ENCODE measurements around the gene STK40. TPM values are rescaled to one million over a fixed set of nuclear protein-coding genes. Genes with fewer than 3 reads are reported as not detected.
A peak's percentile ranks its signal among the peaks of the same experiment; 100 is the strongest.

Gene STK40
- total and polyA plus RNA-seq, 9 of the 15 experiments (the other 6 are each of a cell fraction or from before 2014, with no cell fraction given) = 0.69 to 94.3 (median 39.1) TPM

DNA sequence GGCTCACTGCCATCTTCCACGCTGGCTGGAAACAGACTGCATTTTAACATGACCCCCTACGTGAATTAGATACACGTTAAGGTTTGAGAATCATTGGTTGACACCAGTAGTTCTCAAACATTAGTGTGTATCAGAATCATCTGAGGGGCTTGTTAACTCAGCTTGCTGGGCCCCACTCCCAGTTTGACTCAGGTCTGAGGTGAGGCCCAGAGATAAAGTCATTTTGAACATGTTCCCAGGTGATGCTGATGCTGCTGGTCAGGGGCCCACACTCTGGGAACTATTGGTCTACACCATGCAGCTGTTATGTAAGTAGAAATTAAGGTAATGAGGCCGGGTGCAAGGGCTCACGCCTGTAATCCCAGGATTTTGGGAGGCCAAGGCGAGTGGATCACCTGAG, 10.6 kb upstream of the STK40 start:
- FAIRE-seq (no peak), DNase-seq (ENCODE audit: extremely low read depth in 1 of 4, low spot score in 3 of 4) (no peak), ATAC-seq (no peak)
- Histone ChIP-seq H3K36me3 (ENCODE audit: control insufficient read depth, insufficient read depth, low read length) (peaks cover 30% of the 10 kb centered on the region), H3K79me2 (ENCODE audit: control insufficient read depth, insufficient read depth, low read length) (peaks cover 27% of the 10 kb centered on the region), H3K4me3 (no peak overlapping the region; the same call in 1 of the 2 replicates), H3K9me1 (ENCODE audit: control insufficient read depth, insufficient read depth, low read length) (no peaks in the 10 kb centered on the region), H3K4me1 (replicated peaks in 1 of 2; ENCODE audit: control insufficient read depth in 2 of 2, insufficient read depth in 2 of 2, low read length in 2 of 2) (peaks cover 20 to 34% of the 10 kb centered on the region in 2 experiments), H3K9ac (ENCODE audit: insufficient read depth in 1 of 2, low read depth in 2 of 2, low read length in 2 of 2) (peak overlapping the region in 1 of 2 experiments; percentile 1; a peak in 2 of 4 replicates), H3K27me3 (ENCODE audit: control insufficient read depth in 2 of 2, insufficient read depth in 2 of 2, low read length in 2 of 2) (no peaks in the 10 kb centered on the region), H3K27ac (ENCODE audit: extremely low read depth, low read depth, low read length) (no peak overlapping the region), H3K9me3 (replicated peaks; ENCODE audit: control insufficient read depth, insufficient read depth, low read depth, low read length) (no peaks in the 10 kb centered on the region), H3K4me2 (ENCODE audit: insufficient read depth, low read length) (peak overlapping the region; percentile 97; the same call in 1 of the 2 replicates), H4K20me1 (replicated peaks; ENCODE audit: control insufficient read depth, insufficient read depth, low read length) (no peaks in the 10 kb centered on the region), H2AFZ (ENCODE audit: low read depth, low read length) (no peak overlapping the region)
- ChIA-PET CTCF (ENCODE audit: low intra/inter-chr PET ratio) (no interaction called here), POLR2A (interaction anchor here (0.5 to 10.6 kb wide), 5 partner anchors 10 to 1293 kb away, joined by 3 to 315 read pairs (median 6); partner anchors contain the start of gene STK40)
- in situ Hi-C loops (cut with MboI) (no loop called here), intact Hi-C loops (cut with micrococcal nuclease) (no loop called here)
- WGBS (ENCODE audit: insufficient coverage, low coverage, missing lambda C conversion rate) = 46% methylated on average over 6 of the region's 6 CpGs
- BruUV-seq (replicated peaks) = TSS peak; percentile 49
- no peak for TF ChIP-seq HOXB6 (CRISPR knock-in tag; IDR thresholded peaks at IDR 0.05; ENCODE audit: borderline replicate concordance)
- TF ChIP-seq BRCA1 (IDR thresholded peaks at IDR 0.05) = no peak
- TF ChIP-seq BRCA1 (CRISPR knock-in tag; IDR thresholded peaks at IDR 0.05) = 0 out of 2 replicates have a peak, but pooled peaks have one; percentile 63
- TF ChIP-seq ELF4 (CRISPR knock-in tag; IDR thresholded peaks at IDR 0.05) = no peak
- TF ChIP-seq ETV5 (CRISPR knock-in tag; IDR thresholded peaks at IDR 0.05; ENCODE audit: low read depth) = 0 out of 2 replicates have a peak, but pooled peaks have one; percentile 28
- TF ChIP-seq, protein P1, sequence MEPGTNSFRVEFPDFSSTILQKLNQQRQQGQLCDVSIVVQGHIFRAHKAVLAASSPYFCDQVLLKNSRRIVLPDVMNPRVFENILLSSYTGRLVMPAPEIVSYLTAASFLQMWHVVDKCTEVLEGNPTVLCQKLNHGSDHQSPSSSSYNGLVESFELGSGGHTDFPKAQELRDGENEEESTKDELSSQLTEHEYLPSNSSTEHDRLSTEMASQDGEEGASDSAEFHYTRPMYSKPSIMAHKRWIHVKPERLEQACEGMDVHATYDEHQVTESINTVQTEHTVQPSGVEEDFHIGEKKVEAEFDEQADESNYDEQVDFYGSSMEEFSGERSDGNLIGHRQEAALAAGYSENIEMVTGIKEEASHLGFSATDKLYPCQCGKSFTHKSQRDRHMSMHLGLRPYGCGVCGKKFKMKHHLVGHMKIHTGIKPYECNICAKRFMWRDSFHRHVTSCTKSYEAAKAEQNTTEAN (CRISPR knock-in tag; IDR thresholded peaks at IDR 0.05) = no peak
- TF ChIP-seq, protein P2, sequence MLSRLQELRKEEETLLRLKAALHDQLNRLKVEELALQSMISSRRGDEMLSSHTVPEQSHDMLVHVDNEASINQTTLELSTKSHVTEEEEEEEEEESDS (CRISPR knock-in tag; IDR thresholded peaks at IDR 0.05) = no peak
- TF ChIP-seq ZFP30 (CRISPR knock-in tag; IDR thresholded peaks at IDR 0.05; ENCODE audit: borderline replicate concordance) = no peak
- TF ChIP-seq, protein P3, sequence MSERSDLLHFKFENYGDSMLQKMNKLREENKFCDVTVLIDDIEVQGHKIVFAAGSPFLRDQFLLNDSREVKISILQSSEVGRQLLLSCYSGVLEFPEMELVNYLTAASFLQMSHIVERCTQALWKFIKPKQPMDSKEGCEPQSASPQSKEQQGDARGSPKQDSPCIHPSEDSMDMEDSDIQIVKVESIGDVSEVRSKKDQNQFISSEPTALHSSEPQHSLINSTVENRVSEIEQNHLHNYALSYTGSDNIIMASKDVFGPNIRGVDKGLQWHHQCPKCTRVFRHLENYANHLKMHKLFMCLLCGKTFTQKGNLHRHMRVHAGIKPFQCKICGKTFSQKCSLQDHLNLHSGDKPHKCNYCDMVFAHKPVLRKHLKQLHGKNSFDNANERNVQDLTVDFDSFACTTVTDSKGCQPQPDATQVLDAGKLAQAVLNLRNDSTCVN (CRISPR knock-in tag; IDR thresholded peaks at IDR 0.05) = 0 out of 2 replicates have a peak, but pooled peaks have one; percentile 38
